RWPE1 (cell line): ENCODE results near the gene ERBB2.
"Not testable (repeated sequence)": the region's sequence is repeated elsewhere in the genome, so short reads cannot be mapped to it uniquely, and the experiment has no call there.

ENCODE experiments used
- CTCF ChIA-PET: fragments of 350-600 bp; sonication (Branson Sonifier 250); formaldehyde crosslinking; extraction: SDS; loops from one replicate; lab custom pipeline; 2021; lab: Yijun Ruan, JAX
- POLR2A ChIA-PET: fragments of 400-600 bp; formaldehyde crosslinking; extraction: SDS; loops from one replicate; lab custom pipeline; 2020; ENCODE audit warnings: antibody characterized with exemption; ENCODE audit not compliant: low non-redundant PET; lab: Yijun Ruan, JAX
- DNase-seq: peaks from one replicate; pipeline ENCODE4 v3.0.0; 2012; ENCODE audit warnings: low spot score
- H3K27ac ChIP-seq: fragments of 450-650 bp; 2 replicates; pipeline ENCODE4 v1.5.1; 2017
- TF ChIP-seq, protein P1 (sequence below): fragments of 450-650 bp; conservative IDR thresholded peaks from 2 replicates; pipeline ENCODE4 v1.5.1; 2017; ENCODE audit warnings: low read depth, mild to moderate bottlenecking

Gene ERBB2

DNA sequence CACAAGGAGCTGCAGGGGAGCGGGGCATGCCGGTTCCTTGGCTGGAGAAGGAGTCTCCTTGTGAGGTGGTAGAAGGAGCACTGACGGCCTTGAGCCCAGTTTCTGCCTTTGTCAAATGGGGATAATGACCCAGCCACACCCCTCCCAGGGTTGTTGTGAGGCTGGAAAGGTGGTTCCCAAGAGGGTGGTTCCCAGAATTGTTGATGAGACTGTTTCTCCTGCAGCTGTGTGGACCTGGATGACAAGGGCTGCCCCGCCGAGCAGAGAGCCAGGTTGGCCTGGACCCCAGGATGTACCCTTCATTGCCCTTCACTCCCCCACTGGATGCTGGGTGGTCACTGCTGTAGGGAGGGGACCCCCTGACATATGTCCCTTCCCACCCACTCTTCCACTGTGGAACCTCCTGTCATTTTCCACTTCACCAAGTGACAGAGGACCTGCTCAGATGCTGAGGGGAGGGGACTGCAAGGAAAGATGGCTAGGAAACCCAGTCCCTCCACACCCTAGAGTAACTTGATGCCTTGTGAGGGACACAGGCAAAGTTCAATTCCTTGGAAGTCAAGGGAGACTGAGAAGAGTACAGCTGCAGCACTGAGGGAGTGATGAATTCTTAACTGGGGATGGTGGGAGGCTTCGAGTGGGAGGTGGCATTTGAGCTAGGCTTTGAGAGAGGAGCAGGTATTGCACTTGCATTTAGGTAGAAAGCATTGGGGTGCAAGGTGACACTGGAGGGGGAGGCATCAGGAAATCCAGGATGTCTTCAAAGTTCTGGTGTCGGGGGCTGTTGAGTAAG lies 19.9 kb downstream of the ERBB2 start:
- no peak for DNase-seq
- ChIA-PET POLR2A (interaction anchor here (0.7 kb wide), 1 partner anchor 20 kb away, joined by 4 read pairs; the partner anchor contains the start of gene ERBB2), CTCF (interaction anchor here (0.6 to 0.7 kb wide), 2 partner anchors 11 to 98 kb away, joined by 3 to 5 read pairs; no protein-coding TSS in a partner anchor)
- TF ChIP-seq, protein P1, sequence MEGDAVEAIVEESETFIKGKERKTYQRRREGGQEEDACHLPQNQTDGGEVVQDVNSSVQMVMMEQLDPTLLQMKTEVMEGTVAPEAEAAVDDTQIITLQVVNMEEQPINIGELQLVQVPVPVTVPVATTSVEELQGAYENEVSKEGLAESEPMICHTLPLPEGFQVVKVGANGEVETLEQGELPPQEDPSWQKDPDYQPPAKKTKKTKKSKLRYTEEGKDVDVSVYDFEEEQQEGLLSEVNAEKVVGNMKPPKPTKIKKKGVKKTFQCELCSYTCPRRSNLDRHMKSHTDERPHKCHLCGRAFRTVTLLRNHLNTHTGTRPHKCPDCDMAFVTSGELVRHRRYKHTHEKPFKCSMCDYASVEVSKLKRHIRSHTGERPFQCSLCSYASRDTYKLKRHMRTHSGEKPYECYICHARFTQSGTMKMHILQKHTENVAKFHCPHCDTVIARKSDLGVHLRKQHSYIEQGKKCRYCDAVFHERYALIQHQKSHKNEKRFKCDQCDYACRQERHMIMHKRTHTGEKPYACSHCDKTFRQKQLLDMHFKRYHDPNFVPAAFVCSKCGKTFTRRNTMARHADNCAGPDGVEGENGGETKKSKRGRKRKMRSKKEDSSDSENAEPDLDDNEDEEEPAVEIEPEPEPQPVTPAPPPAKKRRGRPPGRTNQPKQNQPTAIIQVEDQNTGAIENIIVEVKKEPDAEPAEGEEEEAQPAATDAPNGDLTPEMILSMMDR, result no peak
- H3K27ac ChIP-seq, result no peak overlapping the region

DNA sequence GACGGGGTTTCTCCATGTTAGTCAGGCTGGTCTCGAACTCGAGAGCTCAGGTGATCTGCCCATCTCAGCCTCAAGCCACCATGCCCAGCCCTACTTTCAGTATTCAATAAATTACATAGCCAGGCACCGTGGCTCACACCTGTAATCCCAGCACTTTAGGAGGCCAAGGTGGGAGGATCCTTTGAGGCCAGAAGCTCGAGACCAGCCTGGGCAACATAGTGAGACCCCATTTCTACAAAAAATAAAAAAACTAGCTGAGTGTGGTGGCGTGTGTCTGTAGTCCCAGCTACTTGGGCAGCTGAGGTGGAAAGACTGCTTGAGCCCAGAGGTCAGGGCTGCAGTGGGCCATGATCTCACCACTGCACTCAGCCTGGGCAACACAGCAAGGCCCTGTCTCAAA lies 22.2 kb downstream of the ERBB2 start:
- no peak for DNase-seq
- no peak overlapping the region for H3K27ac ChIP-seq
- CTCF ChIA-PET, result interaction anchor here (0.7 to 1.0 kb wide), 2 partner anchors 205 to 288 kb away, joined by 3 read pairs; partner anchors contain the start of genes LRRC3C and ORMDL3
- POLR2A ChIA-PET, result no interaction called here
- TF ChIP-seq, protein P1, result no peak

DNA sequence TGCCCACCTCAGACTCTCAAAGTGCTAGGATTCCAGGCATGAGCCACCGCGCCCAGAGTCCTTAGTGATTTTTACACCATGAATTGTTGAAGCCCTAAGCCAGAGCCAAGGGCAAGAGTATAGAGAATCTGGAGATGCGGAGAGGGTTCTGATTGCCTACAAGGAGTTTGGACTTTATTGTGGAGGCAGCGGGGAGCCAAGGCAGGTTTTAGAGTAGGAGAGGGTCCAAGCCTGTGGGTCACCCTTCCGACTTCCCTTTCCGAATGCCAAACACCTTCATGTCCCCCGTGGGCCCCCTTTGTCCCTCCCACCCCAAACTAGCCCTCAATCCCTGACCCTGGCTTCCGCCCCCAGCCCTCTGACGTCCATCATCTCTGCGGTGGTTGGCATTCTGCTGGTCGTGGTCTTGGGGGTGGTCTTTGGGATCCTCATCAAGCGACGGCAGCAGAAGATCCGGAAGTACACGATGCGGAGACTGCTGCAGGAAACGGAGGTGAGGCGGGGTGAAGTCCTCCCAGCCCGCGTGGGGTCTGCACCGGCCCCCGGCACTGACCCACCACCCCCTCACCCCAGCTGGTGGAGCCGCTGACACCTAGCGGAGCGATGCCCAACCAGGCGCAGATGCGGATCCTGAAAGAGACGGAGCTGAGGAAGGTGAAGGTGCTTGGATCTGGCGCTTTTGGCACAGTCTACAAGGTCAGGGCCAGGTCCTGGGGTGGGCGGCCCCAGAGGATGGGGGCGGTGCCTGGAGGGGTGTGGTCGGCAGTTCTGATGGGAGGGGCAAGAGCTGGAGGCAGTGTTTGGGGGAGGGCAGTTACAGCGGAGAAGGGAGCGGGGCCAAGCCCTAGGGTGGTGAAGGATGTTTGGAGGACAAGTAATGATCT lies 23.3 kb downstream of the ERBB2 start:
- ChIA-PET CTCF (interaction anchor here (1.0 kb wide), 1 partner anchor 204 kb away, joined by 3 read pairs; the partner anchor contains the start of genes LRRC3C and ORMDL3), POLR2A (interaction anchor here (0.5 kb wide), 1 partner anchor 390 kb away, joined by 4 read pairs; no protein-coding TSS in a partner anchor)
- TF ChIP-seq, protein P1, result no peak
- DNase-seq, result no peak
- 0 out of 2 replicates have a peak overlapping the region, but pooled peaks have one; percentile 13 for H3K27ac ChIP-seq

DNA sequence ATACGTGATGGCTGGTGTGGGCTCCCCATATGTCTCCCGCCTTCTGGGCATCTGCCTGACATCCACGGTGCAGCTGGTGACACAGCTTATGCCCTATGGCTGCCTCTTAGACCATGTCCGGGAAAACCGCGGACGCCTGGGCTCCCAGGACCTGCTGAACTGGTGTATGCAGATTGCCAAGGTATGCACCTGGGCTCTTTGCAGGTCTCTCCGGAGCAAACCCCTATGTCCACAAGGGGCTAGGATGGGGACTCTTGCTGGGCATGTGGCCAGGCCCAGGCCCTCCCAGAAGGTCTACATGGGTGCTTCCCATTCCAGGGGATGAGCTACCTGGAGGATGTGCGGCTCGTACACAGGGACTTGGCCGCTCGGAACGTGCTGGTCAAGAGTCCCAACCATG lies 24.9 kb downstream of the ERBB2 start:
- CTCF ChIA-PET, result no interaction called here

DNA sequence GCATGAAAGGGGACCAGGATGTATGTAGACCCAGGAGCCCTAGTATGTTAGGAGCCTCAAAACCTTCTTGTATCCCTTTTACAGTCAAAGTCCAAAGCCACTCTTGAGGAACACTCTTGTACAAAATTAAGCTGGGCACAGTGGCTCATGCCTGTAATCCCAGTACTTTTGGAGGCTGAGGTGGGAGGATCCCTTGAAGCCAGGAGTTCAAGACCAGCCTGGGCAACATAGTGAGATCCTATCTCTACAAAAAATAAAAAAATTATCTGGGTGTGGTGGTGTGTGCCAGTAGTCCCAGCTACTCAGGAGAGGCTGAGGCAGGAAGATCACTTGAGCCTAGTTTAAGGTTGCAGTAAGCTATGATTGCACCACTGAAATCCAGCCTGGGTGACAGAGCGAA lies 26.1 kb downstream of the ERBB2 start:
- CTCF ChIA-PET, POLR2A ChIA-PET, DNase-seq: not testable (repeated sequence)
- H3K27ac ChIP-seq, result peak overlapping the region; percentile 23

More for the DNA sequence above, 24.9 kb downstream of the ERBB2 start:
- H3K27ac ChIP-seq, result no peak overlapping the region
- POLR2A ChIA-PET, result no interaction called here
- DNase-seq, result no peak
- TF ChIP-seq, protein P1, result no peak

DNA sequence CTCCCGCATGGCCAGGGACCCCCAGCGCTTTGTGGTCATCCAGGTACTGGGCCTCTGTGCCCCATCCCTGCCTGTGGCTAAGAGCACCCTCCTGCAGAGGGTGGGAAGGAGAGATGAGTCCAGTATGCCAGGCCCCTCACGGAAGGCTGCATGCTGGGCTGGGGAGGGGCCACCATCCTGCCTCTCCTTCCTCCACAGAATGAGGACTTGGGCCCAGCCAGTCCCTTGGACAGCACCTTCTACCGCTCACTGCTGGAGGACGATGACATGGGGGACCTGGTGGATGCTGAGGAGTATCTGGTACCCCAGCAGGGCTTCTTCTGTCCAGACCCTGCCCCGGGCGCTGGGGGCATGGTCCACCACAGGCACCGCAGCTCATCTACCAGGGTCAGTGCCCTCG lies 26.8 kb downstream of the ERBB2 start:
- ChIA-PET CTCF (no interaction called here), POLR2A (no interaction called here)
- H3K27ac ChIP-seq, result peak overlapping the region; percentile 6; the same call in 1 of the 2 replicates
- no peak for DNase-seq
- TF ChIP-seq, protein P1, result no peak
